HG03108 (cell line): ENCODE results near the gene TBC1D16.

Experiments used
- ATAC-seq: cut with Tn5 transposase; IDR thresholded peaks from one replicate; pipeline ENCODE4 v1.9.1; 2021; ENCODE audit warnings: moderate library complexity; ENCODE audit not compliant: unreplicated experiment

The TBC1D16 gene

DNA sequence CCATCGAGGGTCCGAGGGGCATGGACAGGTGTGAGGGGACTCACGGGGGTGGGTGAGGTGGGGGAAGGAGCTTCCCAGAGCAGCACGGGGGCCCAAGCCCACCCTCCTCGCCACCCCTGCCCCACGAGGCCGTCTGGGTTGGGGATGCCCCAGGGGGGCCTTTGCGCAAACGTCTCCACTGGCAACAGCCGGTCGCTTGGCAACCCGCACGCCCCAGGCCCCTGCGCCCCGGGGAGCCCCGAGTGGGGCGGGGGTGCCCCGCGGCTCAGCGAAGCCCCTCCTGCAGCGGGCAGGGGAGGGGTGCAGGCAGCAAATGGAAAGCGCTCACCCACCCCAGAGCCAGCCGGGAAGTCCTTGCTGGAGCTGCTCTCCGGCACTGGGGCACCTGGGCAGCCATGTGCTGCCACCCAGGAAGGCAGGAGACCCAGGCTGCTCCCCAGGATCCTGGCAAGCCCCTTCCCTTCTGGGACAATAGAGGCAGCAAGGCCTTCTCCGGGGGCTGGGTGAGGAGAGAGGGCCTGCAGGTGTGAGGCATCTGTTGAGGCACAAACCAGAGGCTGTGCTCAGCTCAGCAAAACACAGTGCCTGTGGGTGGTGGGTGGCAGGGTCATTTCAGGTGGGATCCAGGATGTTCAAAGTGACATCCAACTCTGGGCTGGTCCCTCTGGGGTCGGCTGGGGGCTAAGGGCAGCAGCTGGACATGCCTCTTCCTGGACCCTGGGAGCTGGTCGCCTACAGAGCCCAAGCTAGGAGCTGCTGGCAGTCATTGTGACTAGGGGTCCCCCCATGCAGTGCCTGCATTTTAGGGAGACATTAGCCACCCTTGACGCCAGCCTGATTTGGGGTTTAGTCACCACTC, 115.6 kb downstream of the TBC1D16 start:
- ATAC-seq = no peak

DNA sequence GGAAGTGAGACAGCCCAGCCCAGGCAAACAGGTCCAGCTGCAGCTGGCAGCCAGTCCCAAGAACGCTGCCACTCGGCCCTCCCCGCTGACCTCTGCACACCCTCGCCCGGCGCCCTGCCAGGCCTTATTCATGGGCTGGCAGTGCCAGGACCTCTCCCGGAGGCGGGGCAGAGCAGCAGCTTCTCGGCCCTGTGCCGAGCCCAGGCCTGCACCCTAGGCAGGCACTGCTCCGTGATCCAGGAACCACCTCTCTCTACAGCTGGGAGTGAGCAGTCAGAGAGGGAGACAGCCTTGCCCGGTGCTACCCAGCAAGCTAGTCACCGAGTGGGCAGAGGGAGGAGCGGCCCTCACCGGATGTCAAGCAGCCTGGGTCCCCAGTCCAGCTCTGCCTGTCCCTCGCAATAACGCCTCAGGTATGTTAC, 116.5 kb downstream of the TBC1D16 start:
- no peak for ATAC-seq

DNA sequence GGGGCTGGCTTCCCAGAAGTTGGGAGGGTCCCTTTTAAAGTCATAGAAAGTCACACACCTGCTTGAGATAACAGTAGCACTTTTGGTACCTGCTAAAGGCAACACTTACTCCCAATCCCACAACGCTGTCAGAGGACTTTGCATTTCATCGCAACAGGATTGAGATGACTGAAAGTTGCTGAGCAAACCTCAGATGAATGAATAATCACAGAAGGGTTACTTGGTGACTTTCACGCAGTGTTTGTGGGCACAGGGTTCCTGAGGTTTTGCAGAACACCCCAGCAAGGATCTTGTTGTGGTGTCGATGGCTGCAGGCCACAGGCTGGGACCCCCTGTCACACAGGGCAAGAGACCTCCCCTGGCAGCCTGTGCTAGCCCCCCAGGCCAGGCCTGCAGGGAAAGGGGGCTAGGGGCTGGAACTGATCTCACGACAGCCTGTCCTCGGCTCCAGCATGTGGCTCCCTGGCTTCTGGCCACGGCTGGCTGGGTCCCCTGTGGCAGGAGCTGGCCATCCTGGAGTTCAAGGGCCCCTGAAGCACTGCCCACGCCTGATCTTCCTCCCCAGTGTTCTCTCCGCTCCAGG, 117.0 kb downstream of the TBC1D16 start:
- ATAC-seq = no peak

DNA sequence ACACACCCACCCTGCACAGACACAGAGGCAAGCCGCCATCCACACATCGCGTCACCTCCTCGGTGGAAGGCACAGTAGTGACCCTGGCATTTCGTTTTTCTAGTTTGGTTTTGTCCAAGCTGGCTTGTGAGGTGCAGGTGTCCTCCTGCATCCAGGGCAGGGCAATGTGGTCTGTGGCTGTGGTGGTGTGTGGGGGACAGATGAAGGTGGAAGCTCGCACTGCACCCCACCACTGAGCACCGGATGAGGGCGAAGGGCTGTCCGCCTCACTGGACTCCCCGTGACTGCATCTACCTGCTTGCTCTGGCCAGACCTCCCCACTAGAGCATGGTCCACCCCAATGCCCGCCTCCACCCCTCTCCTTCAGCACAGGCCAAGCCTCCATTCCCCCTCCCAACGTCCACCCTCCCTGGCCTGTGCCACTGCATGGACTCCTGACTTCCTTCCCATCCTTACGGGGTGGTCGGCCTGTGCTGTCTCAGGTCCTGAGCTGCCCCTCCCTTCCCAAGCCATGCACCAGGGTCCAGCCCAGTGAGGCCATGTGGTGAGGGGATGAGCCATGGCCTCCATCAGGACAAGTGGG, 117.7 kb downstream of the TBC1D16 start:
- ATAC-seq = no peak

DNA sequence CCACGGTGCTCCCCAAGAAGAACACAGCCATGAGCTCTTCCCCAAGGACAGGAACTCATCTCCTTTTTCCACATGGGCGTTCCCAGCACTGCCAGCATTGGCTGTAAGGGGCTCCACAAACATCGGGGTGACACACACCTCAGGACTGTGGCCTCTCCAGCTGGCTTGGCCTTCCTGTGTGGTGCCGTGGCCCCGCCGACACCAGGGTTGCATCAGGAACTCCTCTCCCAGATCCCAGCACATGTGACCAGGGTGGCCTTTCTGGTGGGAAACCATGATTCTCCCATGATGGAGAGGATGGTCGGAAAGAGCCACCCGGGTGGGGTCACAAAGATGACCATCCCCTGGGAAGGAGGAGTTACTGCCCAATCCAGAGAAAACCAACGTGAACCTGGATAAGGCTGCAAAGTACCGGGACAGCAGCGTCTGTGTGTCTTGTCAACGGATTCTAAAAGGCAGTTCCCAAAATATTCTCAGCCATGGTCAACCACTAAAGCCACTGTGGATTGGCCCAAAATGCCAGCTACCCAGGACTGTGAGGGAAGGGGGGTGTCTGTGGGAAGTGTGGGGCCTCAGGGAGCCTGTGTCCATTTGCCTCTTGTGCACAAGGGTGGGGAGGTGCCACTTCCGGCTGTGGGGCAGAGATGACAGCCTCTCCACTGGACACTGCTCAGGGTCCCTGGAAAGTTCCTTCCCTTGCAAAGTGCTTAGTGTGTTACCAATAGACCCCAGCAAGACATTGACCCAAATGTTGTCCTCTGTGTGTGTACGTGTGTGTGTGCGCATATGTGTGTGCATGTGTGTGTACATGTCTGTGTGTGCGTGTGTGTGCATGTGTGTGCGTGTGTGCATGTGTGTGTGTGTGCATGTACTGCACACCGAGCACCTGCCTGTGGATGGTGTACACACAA, 118.4 kb downstream of the TBC1D16 start:
- no peak for ATAC-seq

DNA sequence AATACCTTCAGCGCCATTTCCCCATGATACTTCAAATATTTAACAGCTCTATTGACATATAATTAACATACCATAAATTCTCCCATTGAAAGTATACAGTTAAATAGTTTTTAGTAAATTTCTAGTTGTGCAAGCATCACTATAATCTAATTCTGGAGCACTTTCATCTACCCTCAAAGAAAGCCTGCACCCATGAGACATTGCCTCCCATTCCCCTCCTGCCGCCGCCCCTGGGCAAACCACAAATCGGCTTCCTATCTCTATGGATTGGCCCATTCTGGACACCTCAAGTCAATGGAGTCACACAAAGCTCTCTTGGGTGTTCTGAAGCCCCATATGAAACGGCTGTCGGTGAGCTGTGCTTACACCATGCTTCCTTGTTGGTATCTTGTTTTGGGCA, 119.2 kb downstream of the TBC1D16 start:
- ATAC-seq = no peak

DNA sequence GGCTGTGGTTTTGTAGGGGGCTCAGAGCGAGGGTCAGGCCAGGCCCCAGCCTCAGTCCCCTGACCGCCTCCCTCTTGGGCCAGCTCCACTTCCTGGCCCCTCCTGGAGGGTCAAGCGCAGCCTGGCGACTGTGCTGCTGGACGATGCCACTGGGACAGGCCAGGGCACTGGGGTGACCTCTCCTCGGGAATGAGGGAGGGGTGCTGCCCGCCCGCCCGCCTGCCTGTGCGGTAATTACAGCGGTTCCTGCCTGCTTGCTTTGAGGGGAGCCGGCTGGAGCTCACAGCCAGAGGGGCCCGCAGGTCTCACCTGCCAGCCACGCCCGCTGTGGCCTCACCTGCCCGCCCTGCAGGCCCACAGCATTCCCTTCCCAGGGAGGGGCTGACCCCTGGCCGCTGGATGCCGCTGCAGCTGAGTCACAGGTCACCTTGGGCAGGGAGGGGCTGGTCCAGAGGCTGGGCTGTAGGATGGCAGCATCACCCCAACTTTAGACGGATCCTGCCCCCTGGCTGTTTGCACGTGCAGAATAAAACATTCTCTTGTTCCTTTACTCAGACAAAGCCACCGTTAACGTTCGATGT, 119.7 kb downstream of the TBC1D16 start:
- ATAC-seq = no peak

DNA sequence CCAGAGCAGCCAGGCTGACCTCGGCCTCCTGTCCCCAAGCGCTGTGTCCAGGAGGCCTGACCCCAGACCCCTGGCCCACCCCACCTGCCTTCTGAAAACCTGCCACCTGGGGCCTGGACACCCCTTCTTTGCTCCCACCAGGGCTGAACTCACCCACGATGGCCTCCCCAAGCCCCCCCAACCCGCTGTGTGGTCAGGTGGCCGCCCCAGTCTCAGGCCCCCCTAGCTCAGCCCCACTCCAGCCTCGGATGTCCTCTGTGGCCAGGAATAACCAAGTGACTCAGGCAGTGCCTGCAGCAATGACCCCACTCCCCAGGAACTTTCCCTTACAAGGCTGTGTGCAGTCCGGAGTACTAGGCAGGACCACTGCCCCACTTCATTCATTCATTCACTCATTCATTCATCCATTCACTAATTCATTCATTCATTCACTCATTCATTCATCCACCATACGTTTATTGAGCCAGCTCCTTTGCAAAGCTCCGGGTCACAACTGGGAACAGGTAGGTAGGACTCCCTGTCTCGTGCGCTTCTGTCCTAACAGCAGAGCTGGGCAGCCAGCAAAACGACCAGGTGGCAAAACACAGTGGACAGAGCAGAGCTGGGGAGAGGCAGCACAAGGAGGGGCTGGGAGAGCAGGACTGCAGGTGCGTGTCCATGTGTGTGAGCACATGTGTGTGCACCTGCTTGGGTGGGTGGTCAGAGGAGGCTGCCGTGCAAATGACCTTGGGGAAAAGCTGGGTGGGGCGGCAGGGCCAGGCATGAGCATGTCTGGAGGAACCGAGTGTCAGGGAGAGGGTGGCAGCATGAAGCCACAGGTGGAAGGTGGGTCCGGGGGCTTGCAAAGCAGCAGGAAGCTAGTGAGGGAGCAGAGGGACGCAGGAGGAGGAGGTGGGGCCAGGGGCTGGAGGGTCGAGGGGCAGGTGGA, 120.6 kb downstream of the TBC1D16 start:
- ATAC-seq = no peak

DNA sequence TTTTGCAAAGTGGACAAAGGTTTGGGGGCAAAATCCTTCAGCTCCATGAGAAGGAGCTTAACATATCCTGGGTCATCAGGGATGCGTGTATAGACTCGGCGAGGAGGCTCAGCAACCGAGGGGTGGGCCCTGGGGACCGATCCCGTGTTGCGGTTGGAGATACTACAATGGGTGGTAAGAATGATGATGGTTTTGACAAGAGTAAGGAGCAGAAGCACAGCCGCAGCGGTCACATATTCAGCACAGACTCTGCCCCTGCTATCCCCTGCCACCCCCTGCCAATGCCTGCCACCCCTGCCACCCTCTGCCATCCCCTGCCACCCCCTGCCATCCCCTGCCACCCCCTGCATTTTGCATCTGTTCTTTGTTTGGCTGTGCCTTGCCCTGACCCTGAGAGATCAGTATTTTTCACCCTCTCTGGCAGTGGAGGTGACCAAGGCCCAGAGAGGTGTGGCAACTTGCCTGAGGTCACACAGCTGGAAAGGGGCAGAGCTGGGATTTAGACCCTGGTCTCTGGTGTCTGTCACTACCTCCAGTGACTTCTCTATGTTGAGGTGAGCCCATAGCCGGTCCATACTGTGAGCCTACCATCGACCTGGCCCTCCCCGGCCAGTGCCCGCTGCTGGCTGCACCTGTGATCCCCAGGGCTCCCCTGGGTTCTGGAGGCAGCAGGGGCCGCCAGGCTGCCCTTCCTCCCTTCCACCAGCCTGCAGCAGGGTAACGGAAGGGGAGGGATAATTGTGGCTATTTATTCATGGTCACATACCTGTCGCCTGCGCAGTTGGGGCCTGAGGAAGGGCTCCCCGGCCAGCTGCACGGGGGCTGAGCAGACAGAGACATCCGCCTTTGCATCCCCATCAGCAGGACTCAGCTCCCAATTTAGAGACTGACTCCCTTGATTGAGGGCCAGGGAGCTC, 121.5 kb downstream of the TBC1D16 start:
- no peak for ATAC-seq

DNA sequence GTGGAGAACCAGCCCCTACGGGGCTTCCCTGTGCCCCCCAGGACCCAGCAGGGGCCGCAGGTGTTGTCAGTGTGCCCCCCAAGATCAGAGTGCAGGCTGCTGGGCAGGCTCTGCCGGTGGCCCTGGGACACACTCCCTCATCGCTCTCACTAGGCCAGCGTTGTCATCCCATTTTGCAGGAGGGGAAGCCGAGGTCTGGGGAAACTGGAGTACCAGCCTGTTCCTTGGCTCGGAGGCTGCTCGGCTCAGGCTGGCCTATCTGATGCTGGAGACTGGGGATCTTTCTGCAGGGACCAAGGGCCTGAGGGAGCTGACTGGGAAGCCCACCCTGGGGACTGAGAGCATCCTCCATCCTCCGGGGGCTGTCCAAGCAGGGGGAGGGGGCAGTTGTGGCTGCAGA, 122.2 kb downstream of the TBC1D16 start:
- no peak for ATAC-seq

DNA sequence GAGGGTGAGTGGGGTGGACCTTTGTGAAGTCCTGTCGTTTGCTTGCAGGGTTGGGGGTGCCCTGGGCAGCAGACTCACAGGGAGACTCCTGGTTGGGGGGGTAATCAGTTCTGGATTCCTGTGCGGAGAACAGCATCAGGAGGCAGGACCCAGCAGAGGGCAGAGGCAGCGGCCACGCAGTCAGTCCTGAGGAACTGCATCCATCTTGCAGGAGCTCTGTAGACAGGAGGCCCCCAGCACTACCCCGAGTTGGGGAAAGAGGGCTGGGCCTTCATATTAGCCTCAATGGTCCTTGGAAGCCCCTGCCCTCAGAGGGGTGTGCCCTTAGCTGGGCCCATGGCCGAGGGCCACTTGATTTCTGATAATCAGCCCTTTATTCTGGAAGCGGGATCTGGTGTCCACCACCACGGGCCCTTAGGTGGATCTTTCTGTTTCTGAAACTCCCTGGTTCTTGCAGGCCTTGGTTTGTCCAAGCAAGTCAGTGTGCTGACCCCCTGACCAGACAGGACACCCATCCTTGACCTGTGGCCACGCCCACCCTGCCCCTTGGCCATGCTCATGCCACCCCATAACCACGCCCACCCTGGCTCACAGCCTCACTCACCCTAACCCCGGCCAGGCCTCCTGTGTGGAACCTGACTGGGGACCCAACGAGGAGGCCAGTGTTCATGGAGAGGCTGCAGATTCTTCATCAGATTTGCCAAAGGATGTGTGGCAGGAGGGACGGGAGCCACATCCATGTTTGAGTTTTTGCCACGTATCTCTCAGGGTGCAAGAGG, 122.9 kb downstream of the TBC1D16 start:
- ATAC-seq = no peak

DNA sequence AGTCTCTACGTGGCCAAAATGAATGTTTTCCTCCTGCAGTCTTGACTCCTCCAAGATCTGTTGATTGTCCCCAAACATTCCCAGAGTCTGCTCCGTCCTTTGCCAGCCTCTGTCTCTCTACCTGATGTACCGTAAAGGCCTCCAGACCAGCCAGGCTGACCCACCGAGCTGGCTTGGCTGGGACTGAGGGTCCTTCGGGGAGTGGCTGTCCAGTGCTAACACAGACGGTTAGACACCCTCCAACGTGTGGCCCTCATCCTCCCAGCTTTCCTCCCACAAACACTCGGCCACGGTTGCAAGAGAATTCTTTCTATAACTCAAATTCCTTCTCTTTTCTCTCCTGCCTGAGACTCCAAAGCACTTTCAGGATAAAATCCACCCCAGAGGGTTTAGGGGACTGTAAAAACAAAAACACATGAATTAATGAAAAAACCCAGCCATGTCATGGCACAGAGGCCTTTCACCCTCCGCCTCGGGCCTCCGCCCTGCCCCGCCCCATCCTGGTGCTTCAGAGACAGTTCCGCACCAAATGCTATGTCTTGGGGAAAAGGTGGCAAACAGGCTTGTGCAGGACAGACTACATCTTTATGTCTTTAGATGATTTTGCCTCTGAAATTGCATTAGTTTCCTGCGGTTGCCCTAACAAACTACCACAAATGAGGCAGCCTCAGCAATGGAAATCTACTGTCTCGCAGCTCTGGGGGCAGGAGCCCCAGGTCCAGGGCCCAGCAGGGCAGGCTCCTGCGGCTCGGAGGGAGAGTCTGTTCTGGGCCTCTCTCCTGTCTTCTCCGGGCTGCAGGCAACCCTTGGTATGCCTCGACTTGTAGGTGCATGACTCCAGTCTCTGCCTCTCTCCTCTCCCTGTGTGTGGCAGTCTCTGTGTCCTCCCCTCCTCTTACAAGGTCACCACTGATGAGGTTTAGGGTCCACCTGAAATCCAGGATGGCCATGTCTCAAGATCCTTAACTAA, 124.0 kb downstream of the TBC1D16 start:
- no peak for ATAC-seq

DNA sequence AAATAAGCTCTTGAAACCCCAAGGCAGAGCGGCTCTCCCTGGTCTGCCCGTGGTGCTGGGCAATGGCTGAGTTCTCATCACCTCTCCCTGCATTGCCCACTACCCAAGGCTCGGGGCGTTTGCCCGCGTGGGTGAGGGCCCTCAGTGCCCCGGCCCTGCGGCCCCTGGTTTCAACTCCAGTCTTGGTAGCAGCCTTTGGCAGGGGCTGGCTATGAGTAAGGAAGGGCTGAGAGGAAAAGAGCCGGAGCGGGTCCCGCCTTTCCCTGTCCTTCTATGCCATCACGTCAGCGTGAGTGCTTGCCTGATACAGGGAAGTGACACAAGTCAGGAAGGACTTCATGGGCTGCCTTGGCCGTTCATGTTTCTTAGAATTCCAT, 124.7 kb downstream of the TBC1D16 start:
- ATAC-seq = no peak

DNA sequence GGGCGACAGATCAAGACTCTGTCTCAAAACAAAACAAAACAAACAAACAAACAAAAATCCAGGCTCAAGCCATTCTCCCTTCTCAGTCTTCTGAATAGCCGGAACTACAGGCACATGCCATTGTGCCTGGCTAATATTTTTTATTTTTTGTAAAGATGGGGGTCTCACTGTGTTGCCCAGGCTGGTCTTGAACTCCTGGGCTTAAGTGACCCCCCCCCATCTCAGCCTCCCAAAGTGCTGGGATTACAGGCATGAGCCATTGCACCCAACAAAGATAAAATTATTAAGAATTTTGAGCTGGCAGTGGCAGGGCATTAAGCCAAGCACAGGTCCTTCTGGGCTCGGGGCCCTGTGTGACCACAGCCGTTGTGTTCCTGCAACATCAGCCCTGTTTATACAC, 126.6 kb downstream of the TBC1D16 start:
- ATAC-seq = no peak

DNA sequence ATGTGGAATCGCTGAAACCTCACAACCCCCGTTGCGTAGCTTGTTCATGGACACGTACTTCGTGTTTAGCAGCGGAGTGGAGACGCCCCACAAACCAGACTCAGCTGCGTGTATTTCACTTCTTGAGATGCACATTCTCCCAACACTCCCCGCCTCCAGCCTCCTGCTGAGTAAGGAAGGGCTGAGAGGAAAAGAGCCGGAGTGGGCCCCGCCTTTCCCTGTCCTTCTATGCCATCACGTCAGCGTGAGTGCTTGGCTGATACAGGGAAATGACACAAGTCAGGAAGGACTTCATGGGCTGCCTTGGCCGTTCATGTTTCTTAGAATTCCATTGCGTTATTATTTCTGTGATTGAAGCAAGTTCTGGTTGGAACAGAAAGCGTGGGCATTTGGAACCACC, 127.8 kb downstream of the TBC1D16 start:
- no peak for ATAC-seq

DNA sequence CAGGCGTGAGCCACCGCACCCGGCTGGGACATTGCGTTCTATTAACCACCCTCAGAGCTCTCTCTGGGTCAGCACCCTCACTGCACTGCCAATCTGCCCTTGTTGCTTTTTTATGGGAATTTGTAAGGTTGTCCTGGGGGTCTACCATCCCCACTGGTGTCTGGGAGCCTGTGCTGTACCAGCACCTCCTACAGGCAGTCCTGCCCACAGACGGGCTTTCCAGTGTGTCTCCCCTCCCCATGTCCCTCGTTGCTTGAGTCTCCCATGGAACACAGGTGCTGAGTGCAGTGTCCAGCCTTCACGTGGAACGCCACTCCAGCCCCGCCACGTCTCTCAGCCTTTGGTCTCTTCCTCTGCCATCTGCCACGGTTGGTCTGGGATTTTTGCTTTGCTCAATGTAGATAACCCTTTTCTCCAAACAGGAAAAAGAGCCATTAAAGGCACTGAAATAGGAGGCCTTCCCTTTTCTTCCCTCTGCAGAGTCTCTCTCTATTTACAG, 128.4 kb downstream of the TBC1D16 start:
- ATAC-seq = no peak

DNA sequence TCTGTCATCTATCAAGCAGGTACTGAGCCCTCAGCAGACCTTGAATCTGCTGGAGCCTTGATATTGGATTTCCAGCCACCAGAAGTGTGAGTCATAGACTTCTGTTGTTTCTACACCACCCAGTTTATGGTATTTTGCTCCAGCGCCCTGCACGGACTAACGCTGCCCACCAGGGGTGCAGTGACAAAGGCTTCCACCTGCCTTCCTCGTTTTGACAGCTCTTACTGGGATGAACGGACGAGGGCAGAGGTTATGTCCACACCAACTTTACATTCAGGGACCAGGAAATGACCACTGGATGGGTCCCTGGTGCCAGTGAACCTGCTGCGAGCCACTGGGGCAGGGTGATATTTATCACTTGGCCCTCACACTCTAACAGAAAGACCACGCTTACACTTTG, 129.8 kb downstream of the TBC1D16 start:
- ATAC-seq = no peak
